ENCODE results near the gene DAP.

DNA sequence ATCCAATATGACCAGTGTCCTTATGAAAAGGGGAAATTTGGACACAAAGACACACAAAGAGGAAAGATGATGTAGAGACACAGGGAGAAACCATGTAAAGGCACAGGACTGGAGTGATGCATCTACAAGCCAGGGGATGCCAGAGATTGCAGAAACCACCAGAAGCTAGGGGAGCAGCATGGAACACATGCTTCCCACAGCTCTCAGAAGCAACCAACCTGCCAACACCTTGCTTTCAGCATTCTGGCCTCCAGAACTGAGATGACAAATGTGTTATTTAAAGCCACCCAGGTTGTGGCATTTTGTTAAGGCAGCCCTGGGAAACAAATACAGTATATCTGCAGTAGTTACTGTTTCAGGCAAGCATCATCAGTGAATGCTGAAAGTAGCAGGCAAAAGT, 23.2 kb downstream of the DAP start:
- TF ChIP-seq, protein P1, sequence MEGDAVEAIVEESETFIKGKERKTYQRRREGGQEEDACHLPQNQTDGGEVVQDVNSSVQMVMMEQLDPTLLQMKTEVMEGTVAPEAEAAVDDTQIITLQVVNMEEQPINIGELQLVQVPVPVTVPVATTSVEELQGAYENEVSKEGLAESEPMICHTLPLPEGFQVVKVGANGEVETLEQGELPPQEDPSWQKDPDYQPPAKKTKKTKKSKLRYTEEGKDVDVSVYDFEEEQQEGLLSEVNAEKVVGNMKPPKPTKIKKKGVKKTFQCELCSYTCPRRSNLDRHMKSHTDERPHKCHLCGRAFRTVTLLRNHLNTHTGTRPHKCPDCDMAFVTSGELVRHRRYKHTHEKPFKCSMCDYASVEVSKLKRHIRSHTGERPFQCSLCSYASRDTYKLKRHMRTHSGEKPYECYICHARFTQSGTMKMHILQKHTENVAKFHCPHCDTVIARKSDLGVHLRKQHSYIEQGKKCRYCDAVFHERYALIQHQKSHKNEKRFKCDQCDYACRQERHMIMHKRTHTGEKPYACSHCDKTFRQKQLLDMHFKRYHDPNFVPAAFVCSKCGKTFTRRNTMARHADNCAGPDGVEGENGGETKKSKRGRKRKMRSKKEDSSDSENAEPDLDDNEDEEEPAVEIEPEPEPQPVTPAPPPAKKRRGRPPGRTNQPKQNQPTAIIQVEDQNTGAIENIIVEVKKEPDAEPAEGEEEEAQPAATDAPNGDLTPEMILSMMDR (IDR thresholded peaks at IDR 0.05), result no peak
- TF ChIP-seq POLR2AphosphoS5 (IDR thresholded peaks at IDR 0.05) (no peak), POLR2A (IDR thresholded peaks at IDR 0.05) (no peak), EP300 (IDR thresholded peaks at IDR 0.05; ENCODE audit: low read depth) (no peak)

All from transverse colon (tissue), 4 donors.